Mesendoderm (in vitro differentiated cells): ENCODE measurements around the gene PKP4.

Experiments
- DNase-seq: peaks from one replicate; pipeline ENCODE4 v3.0.0; 2013
- H2AK5ac ChIP-seq: 2 replicates; pipeline ENCODE4 v1.6.1; 2013; ENCODE audit warnings: low read length, inconsistent platforms
- H2BK120ac ChIP-seq: 2 replicates; pipeline ENCODE4 v1.6.1; 2013; ENCODE audit warnings: low read depth, mild to moderate bottlenecking, low read length, moderate library complexity, mixed read lengths
- H2BK15ac ChIP-seq: replicated peaks from 2 replicates; pipeline ENCODE4 v1.6.1; 2013; ENCODE audit warnings: low read depth, mild to moderate bottlenecking, moderate library complexity
- H2BK5ac ChIP-seq: 2 replicates; pipeline ENCODE4 v1.6.1; 2013; ENCODE audit warnings: low read length, inconsistent platforms
- H3K18ac ChIP-seq: 2 replicates; pipeline ENCODE4 v1.6.1; 2013; ENCODE audit warnings: mild to moderate bottlenecking, low read length, mixed read lengths
- H3K23ac ChIP-seq: one replicate; pipeline ENCODE4 v1.6.1; 2013; ENCODE audit warnings: low read length
- H3K27ac ChIP-seq: 2 replicates; pipeline ENCODE4 v1.5.1; 2013; ENCODE audit warnings: low read depth, mild to moderate bottlenecking, inconsistent platforms, low read length, moderate library complexity
- H3K27me3 ChIP-seq: 2 replicates; pipeline ENCODE4 v1.6.1; 2013; ENCODE audit warnings: low read length, control low read depth, mild to moderate bottlenecking, inconsistent platforms; ENCODE audit not compliant: insufficient read depth, poor library complexity
- H3K36me3 ChIP-seq: 2 replicates; pipeline ENCODE4 v1.6.1; 2013; ENCODE audit warnings: low read length, inconsistent platforms; ENCODE audit not compliant: control insufficient read depth, insufficient read depth
- H3K4ac ChIP-seq: one replicate; pipeline ENCODE4 v1.6.1; 2013; ENCODE audit warnings: low read depth, mild to moderate bottlenecking, low read length, moderate library complexity
- H3K4me1 ChIP-seq: 2 replicates; pipeline ENCODE4 v1.6.1; 2013; ENCODE audit warnings: low read depth, low read length, inconsistent platforms; ENCODE audit not compliant: control insufficient read depth
- H3K4me2 ChIP-seq: 2 replicates; pipeline ENCODE4 v1.6.1; 2013; ENCODE audit warnings: low read length
- H3K4me3 ChIP-seq: 2 replicates; pipeline ENCODE4 v1.5.1; 2013; ENCODE audit warnings: mild to moderate bottlenecking, low read length
- H3K56ac ChIP-seq: one replicate; pipeline ENCODE4 v1.6.1; 2013; ENCODE audit warnings: low read length
- H3K79me1 ChIP-seq: 2 replicates; pipeline ENCODE4 v1.6.1; 2013; ENCODE audit warnings: low read length, inconsistent platforms
- H3K79me2 ChIP-seq: 2 replicates; pipeline ENCODE4 v1.6.1; 2013; ENCODE audit warnings: mild to moderate bottlenecking, low read length; ENCODE audit not compliant: control insufficient read depth, insufficient read depth
- H3K9ac ChIP-seq: 2 replicates; pipeline ENCODE4 v1.6.1; 2013; ENCODE audit warnings: low read length, inconsistent platforms
- H4K5ac ChIP-seq: one replicate; pipeline ENCODE4 v1.6.1; 2013; ENCODE audit warnings: low read length
- H4K8ac ChIP-seq: one replicate; pipeline ENCODE4 v1.6.1; 2013; ENCODE audit warnings: low read depth, mild to moderate bottlenecking, control low read depth, low read length, moderate library complexity
- WGBS: extraction: QIAGEN DNeasy Blood & Tissue Kit; methylation state at CpG from one replicate; pipeline ENCODE4 v1.1.7; 2013; ENCODE audit warnings: low lambda C conversion rate, missing lambda C conversion rate; ENCODE audit not compliant: insufficient coverage; ENCODE audit errors: extremely low coverage; 5-methylcytosine and 5-hydroxymethylcytosine counted together

Gene PKP4

GRCh38 chr2:158687315-158687714 lies 230.6 kb downstream of the PKP4 start:
- no peaks in the 10 kb centered on the region for H3K27me3 ChIP-seq
- no CpG with 5 or more reads among the region's 3 CpGs for WGBS
- DNase-seq, result no peak
- no peak overlapping the region for H4K8ac ChIP-seq
- H3K27ac ChIP-seq, result no peak overlapping the region
- no peak overlapping the region for H4K5ac ChIP-seq
- H3K4me1 ChIP-seq, result no peaks in the 10 kb centered on the region
- H3K9ac ChIP-seq, result no peak overlapping the region
- H3K4me2 ChIP-seq, result no peak overlapping the region
- H3K23ac ChIP-seq, result no peak overlapping the region
- H3K4ac ChIP-seq, result no peak overlapping the region
- H2BK15ac ChIP-seq, result no peak overlapping the region
- H3K18ac ChIP-seq, result no peak overlapping the region
- no peaks in the 10 kb centered on the region for H3K79me1 ChIP-seq
- H2BK5ac ChIP-seq, result no peak overlapping the region
- no peaks in the 10 kb centered on the region for H3K79me2 ChIP-seq
- no peak overlapping the region for H3K4me3 ChIP-seq
- H2AK5ac ChIP-seq, result no peak overlapping the region
- H2BK120ac ChIP-seq, result no peak overlapping the region
- no peaks in the 10 kb centered on the region for H3K36me3 ChIP-seq
- H3K56ac ChIP-seq, result no peak overlapping the region

DNA sequence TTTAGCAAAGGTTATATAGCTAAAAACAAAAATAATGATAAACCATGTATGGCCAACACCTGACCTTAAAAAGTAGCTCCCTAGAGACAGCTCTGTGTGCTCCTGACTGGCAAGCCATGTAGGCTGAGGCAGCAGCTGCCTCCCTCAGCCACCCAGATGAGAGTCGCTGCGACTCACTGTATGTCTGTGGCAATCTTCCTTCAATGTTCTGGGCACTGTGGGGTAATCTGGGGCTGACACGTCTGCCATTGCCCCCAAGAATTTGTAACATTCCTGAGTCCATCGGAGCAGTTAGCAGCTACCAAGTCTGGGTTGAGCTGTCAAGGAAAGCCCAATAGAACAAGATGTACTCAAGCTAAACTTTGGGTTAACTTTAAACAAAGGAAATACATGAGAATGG lies 232.0 kb downstream of the PKP4 start:
- H2AK5ac ChIP-seq, result no peak overlapping the region
- H3K27ac ChIP-seq, result no peak overlapping the region
- H3K23ac ChIP-seq, result no peak overlapping the region
- WGBS, result no CpG with 5 or more reads among the region's 4 CpGs
- no peak overlapping the region for H3K56ac ChIP-seq
- H2BK15ac ChIP-seq, result no peak overlapping the region
- no peaks in the 10 kb centered on the region for H3K36me3 ChIP-seq
- no peaks in the 10 kb centered on the region for H3K4me1 ChIP-seq
- no peak overlapping the region for H2BK120ac ChIP-seq
- no peak overlapping the region for H4K8ac ChIP-seq
- H3K4me3 ChIP-seq, result no peak overlapping the region
- H3K79me2 ChIP-seq, result no peaks in the 10 kb centered on the region
- no peak overlapping the region for H4K5ac ChIP-seq
- H3K4ac ChIP-seq, result no peak overlapping the region
- no peaks in the 10 kb centered on the region for H3K27me3 ChIP-seq
- no peak overlapping the region for H3K9ac ChIP-seq
- DNase-seq, result peak; percentile 14
- no peaks in the 10 kb centered on the region for H3K79me1 ChIP-seq
- no peak overlapping the region for H3K18ac ChIP-seq
- H3K4me2 ChIP-seq, result no peak overlapping the region
- H2BK5ac ChIP-seq, result no peak overlapping the region

GRCh38 chr2:158689391-158689790 lies 232.6 kb downstream of the PKP4 start:
- Histone ChIP-seq H3K9ac (no peak overlapping the region), H2BK120ac (no peak overlapping the region), H3K23ac (no peak overlapping the region), H3K36me3 (no peaks in the 10 kb centered on the region), H4K8ac (no peak overlapping the region), H2BK15ac (no peak overlapping the region), H3K4me2 (no peak overlapping the region), H3K18ac (no peak overlapping the region), H3K79me1 (no peaks in the 10 kb centered on the region), H3K27ac (no peak overlapping the region), H3K27me3 (no peaks in the 10 kb centered on the region), H3K4ac (no peak overlapping the region), H4K5ac (no peak overlapping the region), H3K4me3 (no peak overlapping the region), H3K4me1 (no peaks in the 10 kb centered on the region), H2AK5ac (no peak overlapping the region), H2BK5ac (no peak overlapping the region), H3K56ac (no peak overlapping the region), H3K79me2 (no peaks in the 10 kb centered on the region)
- no peak for DNase-seq
- WGBS, result no CpG with 5 or more reads among the region's 5 CpGs

DNA sequence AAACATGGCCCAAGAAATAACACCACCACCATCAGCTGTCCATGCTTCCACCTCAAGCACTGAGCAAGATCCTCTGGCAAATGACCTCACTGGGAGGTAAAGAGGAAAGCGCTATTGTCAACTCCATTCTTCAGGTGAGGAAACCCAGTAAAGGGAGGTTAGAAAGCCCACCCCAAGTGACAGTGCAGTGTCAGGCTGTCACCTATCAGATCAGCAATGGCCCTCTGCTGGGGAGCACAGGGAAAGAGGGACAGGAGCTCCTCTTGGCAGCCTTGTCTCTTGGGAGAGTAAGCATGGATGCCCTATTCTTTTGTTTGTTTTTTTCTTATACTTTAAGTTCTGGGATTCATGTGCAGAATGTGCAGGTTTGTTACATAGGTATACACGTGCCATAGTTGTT lies 234.1 kb downstream of the PKP4 start:
- Histone ChIP-seq H3K4me2 (no peak overlapping the region), H3K4me3 (no peak overlapping the region), H3K23ac (no peak overlapping the region), H4K8ac (no peak overlapping the region), H3K4me1 (no peaks in the 10 kb centered on the region), H3K18ac (no peak overlapping the region), H2BK5ac (no peak overlapping the region), H3K9ac (no peak overlapping the region), H3K79me1 (no peaks in the 10 kb centered on the region), H4K5ac (no peak overlapping the region), H2BK120ac (no peak overlapping the region), H2BK15ac (no peak overlapping the region), H3K27ac (no peak overlapping the region), H3K36me3 (no peaks in the 10 kb centered on the region), H3K56ac (no peak overlapping the region), H3K79me2 (no peaks in the 10 kb centered on the region), H3K27me3 (no peaks in the 10 kb centered on the region), H2AK5ac (no peak overlapping the region), H3K4ac (no peak overlapping the region)
- no CpG with 5 or more reads among the region's 2 CpGs for WGBS
- DNase-seq, result no peak

- Histone ChIP-seq H2AK5ac (no peak overlapping the region), H3K4me3 (no peak overlapping the region), H3K9ac (no peak overlapping the region), H3K18ac (no peak overlapping the region), H3K27me3 (no peaks in the 10 kb centered on the region), H4K8ac (no peak overlapping the region), H3K4me2 (no peak overlapping the region), H3K36me3 (no peaks in the 10 kb centered on the region), H3K79me1 (no peaks in the 10 kb centered on the region), H3K79me2 (no peaks in the 10 kb centered on the region), H3K23ac (no peak overlapping the region), H3K4ac (no peak overlapping the region), H3K27ac (no peak overlapping the region), H4K5ac (no peak overlapping the region), H2BK120ac (no peak overlapping the region), H3K4me1 (no peaks in the 10 kb centered on the region), H2BK15ac (no peak overlapping the region), H2BK5ac (no peak overlapping the region), H3K56ac (no peak overlapping the region)
- DNase-seq, result no peak
- WGBS, result no CpG with 5 or more reads among the region's 4 CpGs
These were observed 234.9 kb downstream of the PKP4 start for GRCh38 chr2:158691619-158692018.

DNA sequence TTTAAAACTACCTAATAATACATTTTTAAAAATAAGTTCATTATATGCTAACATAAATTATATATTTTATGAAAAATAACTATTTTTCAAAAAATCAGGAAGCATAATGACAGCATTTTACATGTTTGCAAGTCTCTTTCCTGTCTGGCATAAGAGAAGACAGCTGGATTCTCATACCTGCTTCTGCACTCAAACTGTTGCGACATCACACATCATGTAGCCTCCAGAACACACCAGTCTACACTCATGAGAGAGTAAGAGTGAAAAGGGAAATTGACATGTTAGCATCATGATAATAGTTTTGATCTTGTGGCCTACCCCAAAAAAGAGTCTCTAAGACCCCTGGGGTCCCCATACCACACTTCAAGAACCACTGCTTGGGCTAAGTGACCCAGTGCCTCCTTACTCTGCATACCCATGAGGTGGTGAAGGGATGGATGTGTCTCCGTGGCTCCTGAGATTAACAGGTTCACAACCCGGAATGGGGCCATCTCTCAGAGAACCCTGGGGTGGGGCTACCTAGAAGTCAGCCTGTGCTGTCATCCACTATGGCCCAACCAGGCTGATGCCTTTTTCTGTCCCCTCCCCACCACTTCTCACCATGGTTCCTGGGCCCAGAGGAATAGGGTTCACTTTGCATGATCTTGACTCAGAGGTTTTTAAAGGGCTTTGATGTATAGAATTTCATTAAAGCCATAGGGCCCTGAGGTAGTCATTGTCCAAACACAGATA lies 235.8 kb downstream of the PKP4 start:
- Histone ChIP-seq H2BK15ac (no peak overlapping the region), H3K79me1 (no peaks in the 10 kb centered on the region), H3K18ac (no peak overlapping the region), H2BK5ac (no peak overlapping the region), H3K9ac (no peak overlapping the region), H3K56ac (no peak overlapping the region), H3K23ac (no peak overlapping the region), H3K4me2 (no peak overlapping the region), H4K8ac (no peak overlapping the region), H3K4me1 (no peaks in the 10 kb centered on the region), H3K4me3 (no peak overlapping the region), H3K36me3 (no peaks in the 10 kb centered on the region), H3K27ac (no peak overlapping the region), H4K5ac (no peak overlapping the region), H3K79me2 (no peaks in the 10 kb centered on the region), H2BK120ac (no peak overlapping the region), H3K27me3 (no peaks in the 10 kb centered on the region), H3K4ac (no peak overlapping the region), H2AK5ac (no peak overlapping the region)
- no peak for DNase-seq
- WGBS, result no CpG with 5 or more reads among the region's 3 CpGs
